Activated T-helper 1 cell treated with anti-CD3 and anti-CD28 coated beads, Interleukin-12 subunit alpha, Interleukin-12 subunit beta, Interleukin-2, Interleukin-4 antibody, amounts not matched to agents 30 ng/mL and 10 ng/mL and 1 ng/mL, durations not matched to agents 14 hours and 24 hours and 36 hours (primary cell): ENCODE data around the gene ZNF334. TPM values are rescaled to one million over a fixed set of nuclear protein-coding genes. Genes with fewer than 3 reads are reported as not detected.

Source experiments
- DNase-seq: peaks from one replicate; pipeline ENCODE4 v3.0.0; 2021; ENCODE audit warnings: low spot score
- H3K27ac Mint-ChIP-seq: one replicate; pipeline ENCODE4 v1.8.0; 2021; ENCODE audit warnings: mild to moderate bottlenecking, mixed read lengths
- H3K27me3 Mint-ChIP-seq: one replicate; pipeline ENCODE4 v1.8.0; 2022; ENCODE audit warnings: mild to moderate bottlenecking, moderate library complexity, mixed read lengths; ENCODE audit not compliant: insufficient read depth
- H3K36me3 Mint-ChIP-seq: one replicate; pipeline ENCODE4 v1.8.0; 2021; ENCODE audit warnings: low read depth, mixed read lengths
- H3K4me1 Mint-ChIP-seq: one replicate; pipeline ENCODE4 v1.8.0; 2021; ENCODE audit warnings: low read depth, mixed read lengths
- H3K4me3 Mint-ChIP-seq: one replicate; pipeline ENCODE4 v1.8.0; 2021; ENCODE audit warnings: mild to moderate bottlenecking, moderate library complexity, mixed read lengths
- H3K9me3 Mint-ChIP-seq: one replicate; pipeline ENCODE4 v1.8.0; 2021; ENCODE audit warnings: mixed read lengths
- intact Hi-C: fragments of 100-400 bp; cut with micrococcal nuclease; formaldehyde crosslinking; loops from one replicate; pipeline ENCODE4 v1.15.1; 2024
- total RNA-seq: library from RNA; stranded (reverse); gene quantifications from 2 replicates; pipeline ENCODE4 v1.2.3, GENCODE V29; 2022

The ZNF334 gene
- 1.2 and 1.7 TPM in 2 replicates for total RNA-seq

DNA sequence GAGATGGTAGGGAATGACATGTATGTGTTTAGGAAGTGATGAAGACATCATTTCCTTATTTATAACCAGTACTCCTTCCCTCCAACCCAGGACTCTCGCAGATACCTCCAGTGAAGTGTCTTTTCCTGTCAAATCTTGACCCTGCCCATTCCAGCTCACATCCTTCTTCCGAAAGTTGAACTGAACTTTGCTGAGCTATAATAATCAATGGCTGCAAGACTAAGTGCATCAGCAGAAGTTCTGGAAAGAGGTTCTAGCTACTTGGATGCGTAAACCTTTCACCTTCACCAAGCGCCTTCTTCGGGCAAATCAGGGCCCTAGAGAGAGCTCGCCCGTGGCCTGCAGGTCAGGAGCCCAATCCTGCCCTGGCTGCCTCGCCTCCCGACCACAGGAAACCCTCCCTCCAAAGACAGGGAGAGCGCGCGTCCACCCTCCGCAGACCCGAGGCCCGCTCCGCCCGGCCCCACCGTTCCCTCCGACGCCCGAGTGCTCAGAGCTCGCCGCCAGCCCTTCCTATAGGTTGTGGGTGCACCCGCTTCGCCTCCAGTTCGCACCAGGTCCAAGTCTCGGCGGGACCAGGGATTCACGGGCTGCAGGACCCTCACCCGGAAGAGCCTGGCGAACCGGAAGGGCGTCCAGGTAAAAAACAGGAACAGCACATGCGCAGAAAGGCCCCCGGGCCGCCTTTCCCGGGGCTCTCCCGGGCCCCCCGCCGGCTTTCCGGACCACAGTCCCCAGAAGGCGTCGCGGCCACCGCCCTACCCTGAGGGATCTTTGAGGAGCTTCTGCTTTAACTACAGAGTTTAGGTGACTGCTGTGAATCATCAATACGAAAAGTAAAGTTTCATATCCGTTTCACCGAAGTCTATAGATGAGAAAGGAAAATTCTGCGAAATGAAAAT is at the start of gene ZNF334:
Gene ZNF334 (minus strand): TSS at position 617 of the 902 bp plus-strand sequence. CDS start 1,457 bp downstream, outside the sequence.
- H3K4me1 Mint-ChIP-seq, result peaks cover 30% of the 10 kb centered on the region
- peaks cover 6% of the 10 kb centered on the region for H3K36me3 Mint-ChIP-seq
- intact Hi-C loops, result loop anchor here (2.0 kb wide), 1 partner anchor 32 kb away; no protein-coding TSS in a partner anchor
- peaks cover 11% of the 10 kb centered on the region for H3K9me3 Mint-ChIP-seq
- H3K27ac Mint-ChIP-seq, result peak within 1 kb of the TSS; percentile 59
- H3K27me3 Mint-ChIP-seq, result no peaks in the 10 kb centered on the region
- DNase-seq, result peak; percentile 21
- H3K4me3 Mint-ChIP-seq, result peak within 1 kb of the TSS; percentile 81

DNA sequence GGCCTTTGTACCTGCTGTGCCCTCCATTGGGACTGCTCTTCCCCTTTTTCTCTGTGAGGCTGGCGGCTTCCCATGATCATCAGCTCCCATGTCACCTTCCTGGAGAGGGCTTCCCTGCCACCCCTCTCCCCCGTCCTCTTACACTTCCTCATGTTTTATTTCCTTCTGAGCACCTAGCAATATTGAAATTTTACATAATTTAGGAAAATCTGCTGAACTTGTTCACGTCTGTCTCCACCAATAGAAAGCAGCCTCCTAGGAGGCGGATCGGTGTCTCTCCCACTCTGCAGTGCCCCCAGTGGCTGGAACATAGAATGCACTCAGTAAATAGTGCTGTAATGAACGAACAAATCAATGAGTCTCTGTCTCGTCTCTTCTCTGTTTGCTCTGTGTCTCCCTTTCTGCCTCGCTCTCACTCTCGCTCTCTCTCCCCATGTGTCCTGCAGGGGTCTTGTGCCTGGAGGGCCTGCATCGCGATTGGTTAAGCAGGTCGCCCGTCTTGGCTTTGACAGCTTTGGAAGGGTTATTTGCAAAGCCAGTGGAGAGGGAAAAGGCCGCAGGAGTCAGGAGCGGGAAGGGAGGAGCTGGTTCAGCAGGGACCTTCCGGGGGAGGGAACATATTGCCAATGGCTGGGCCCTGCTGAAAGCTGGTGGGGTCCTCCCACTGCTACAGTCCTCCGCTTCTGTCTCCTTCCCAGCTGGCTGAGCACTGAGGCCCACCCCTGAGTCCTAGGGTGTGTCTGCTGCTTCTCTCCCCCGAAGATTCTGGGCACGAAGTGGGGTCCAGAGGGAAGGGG is 49.2 kb upstream of the ZNF334 start:
- Mint-ChIP-seq H3K4me1 (peaks cover 36% of the 10 kb centered on the region), H3K36me3 (peaks cover 2% of the 10 kb centered on the region), H3K4me3 (no peak overlapping the region), H3K27me3 (peaks cover 6% of the 10 kb centered on the region), H3K27ac (no peak overlapping the region), H3K9me3 (no peaks in the 10 kb centered on the region)
- intact Hi-C loops, result loop anchor here (1.0 kb wide), 4 partner anchors 9 to 127 kb away; partner anchors contain the start of gene TP53RK
- DNase-seq, result peak; percentile 53

DNA sequence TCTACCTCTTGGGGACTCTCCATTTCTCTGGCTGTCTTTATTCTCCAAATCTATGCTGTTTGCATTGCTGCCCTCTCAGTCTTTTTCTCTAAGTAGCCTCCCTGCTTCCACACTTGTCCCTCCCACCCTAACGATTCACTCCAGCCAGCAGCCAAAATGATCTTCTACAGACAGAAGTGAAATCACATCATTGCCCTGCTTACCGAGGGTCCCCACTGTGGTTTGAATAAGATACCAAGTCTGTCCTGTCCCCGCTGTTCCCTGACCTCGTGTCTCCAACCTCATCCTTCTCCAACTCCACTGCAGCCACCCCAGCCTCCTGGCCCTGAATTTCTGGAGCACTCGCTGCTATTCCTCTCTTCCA is 48.6 kb upstream of the ZNF334 start:
- H3K27me3 Mint-ChIP-seq, result peaks cover 5% of the 10 kb centered on the region
- intact Hi-C loops, result loop anchor here (1.0 kb wide), 4 partner anchors 9 to 127 kb away; partner anchors contain the start of gene TP53RK
- H3K4me1 Mint-ChIP-seq, result peaks cover 39% of the 10 kb centered on the region
- no peak overlapping the region for H3K27ac Mint-ChIP-seq
- H3K36me3 Mint-ChIP-seq, result peaks cover 2% of the 10 kb centered on the region
- H3K4me3 Mint-ChIP-seq, result no peak overlapping the region
- DNase-seq, result no peak
- no peaks in the 10 kb centered on the region for H3K9me3 Mint-ChIP-seq

DNA sequence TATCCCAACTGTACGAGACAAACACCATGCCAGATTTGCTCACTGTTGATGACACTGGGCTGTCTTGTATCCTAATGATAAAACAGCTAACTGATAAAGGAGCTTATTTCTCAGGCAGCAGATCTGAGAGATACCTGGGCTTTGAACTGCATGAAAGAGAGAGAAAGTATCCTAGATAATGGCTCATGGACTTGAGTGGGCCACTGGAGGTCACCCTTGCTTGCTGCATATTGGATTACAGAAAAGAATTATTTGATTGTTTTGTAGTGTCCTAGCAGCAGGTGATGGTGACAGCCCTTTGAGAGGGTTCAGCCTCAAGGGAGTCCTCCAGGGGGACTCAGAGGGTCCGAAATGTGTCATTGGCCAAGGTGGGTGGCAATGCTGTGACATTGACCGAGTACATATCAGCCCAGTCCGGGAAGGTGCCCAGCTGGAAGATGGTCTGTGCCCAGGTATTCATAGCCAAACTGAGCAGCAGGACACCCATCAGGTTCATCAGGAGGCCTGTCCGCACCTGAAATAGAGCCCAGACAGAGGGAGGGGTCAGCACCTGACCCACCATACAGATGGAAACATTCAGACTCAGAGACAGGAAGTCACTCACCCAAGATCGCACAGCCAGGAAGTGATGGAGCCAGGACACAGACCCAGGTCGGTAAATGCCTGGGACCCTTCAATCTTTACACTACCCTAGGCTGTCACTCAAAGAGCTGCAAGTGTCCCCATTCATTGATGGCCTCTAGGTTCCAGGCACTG is 46.5 kb upstream of the ZNF334 start:
- H3K27ac Mint-ChIP-seq, result no peak overlapping the region

DNA sequence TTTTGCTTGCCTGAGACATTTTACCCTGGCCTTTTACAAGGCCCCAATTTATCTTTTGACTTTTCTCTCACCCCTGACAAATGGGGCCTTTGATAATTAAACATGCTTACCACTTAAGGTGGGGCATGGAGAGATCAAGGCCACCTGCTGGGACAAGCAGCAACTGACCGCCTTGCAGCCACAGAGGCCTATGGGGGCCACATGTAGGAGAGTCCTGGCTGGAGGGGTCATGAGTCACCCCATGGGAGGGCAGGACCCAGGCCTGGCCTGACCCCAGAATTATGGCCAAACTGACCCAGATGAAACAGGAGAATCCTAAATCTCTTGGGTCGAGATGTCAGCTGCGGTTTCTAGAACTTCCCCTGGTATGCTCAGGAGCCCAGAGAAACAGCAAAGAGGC is 45.6 kb upstream of the ZNF334 start:
- DNase-seq, result no peak
- H3K36me3 Mint-ChIP-seq, result peaks cover 2% of the 10 kb centered on the region
- intact Hi-C loops, result loop anchor here (2.0 to 10.0 kb wide), 2 partner anchors 14 to 474 kb away; partner anchors contain the start of gene NCOA5
- H3K9me3 Mint-ChIP-seq, result no peaks in the 10 kb centered on the region
- H3K4me3 Mint-ChIP-seq, result no peak overlapping the region
- H3K4me1 Mint-ChIP-seq, result peaks cover 62% of the 10 kb centered on the region
- no peak overlapping the region for H3K27ac Mint-ChIP-seq
- no peaks in the 10 kb centered on the region for H3K27me3 Mint-ChIP-seq

More for the DNA sequence above, 46.5 kb upstream of the ZNF334 start:
- DNase-seq, result no peak
- H3K36me3 Mint-ChIP-seq, result peaks cover 2% of the 10 kb centered on the region
- H3K27me3 Mint-ChIP-seq, result no peaks in the 10 kb centered on the region
- intact Hi-C loops, result loop anchor here (2.0 to 10.0 kb wide), 2 partner anchors 15 to 475 kb away; partner anchors contain the start of gene NCOA5
- H3K4me1 Mint-ChIP-seq, result peaks cover 53% of the 10 kb centered on the region
- H3K4me3 Mint-ChIP-seq, result no peak overlapping the region
- H3K9me3 Mint-ChIP-seq, result no peaks in the 10 kb centered on the region

DNA sequence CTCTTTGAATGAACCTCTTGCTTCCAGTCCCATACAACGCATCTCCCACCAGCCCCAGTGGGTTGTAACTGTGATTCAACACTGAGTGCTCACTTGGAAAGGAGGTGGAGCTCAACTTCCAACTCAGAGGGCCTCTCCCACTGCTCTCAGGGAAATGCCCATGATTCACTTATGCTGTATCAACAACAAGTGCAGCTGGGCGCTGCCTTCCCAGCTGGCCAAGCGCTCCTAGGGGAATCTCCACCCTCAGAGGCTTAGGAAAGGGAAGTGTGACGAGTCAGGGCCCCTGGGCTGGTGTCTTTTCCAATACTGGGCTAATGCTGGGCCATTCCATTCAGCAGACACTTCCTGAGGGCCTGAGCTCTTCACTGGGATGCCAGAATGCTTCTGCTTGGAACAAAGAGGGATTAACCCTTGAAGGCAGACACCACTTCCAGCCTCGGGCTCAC is 45.2 kb upstream of the ZNF334 start:
- intact Hi-C loops, result loop anchor here (1.0 to 10.0 kb wide), 3 partner anchors 14 to 474 kb away; partner anchors contain the start of genes NCOA5 and TP53RK
- DNase-seq, result no peak
- Mint-ChIP-seq H3K9me3 (no peaks in the 10 kb centered on the region), H3K27me3 (no peaks in the 10 kb centered on the region), H3K4me3 (peak overlapping the region; percentile 8), H3K4me1 (peaks cover 67% of the 10 kb centered on the region), H3K27ac (peak overlapping the region; percentile 81), H3K36me3 (peaks cover 2% of the 10 kb centered on the region)

DNA sequence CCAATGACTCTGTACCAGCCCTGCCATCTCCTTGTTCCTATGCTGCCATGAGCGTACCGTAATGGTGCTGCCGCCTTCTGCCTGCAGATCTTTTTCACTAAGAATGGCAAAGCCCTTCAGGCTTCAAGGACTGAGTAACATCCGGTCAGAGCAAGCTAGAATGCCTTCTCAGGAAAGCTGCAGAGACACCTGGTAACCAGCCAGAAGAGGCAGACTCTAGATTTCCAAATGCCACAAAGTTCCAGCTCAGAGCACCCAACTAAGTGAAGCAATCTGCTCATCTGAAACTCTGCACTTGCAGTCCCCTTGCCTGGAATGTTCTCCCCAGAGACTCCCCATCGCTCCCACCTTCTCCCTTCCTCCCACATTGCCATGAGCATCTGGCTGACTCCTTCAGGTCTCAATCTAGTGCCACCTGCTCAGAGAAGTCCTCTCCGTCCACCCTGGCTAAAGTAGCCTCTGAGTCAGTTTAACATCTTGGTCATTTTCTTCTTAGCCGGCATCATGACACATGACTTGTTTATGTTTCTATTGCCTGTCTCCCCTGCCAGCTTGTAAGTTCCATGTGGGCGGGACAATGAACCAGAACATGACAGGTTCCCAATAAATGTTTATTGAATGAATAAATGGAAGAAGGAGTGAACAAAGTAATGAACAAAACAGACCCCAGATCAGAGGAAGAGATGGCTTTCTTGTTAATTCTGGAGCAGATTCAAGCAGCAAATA is 44.0 kb upstream of the ZNF334 start:
- no peak overlapping the region for H3K4me3 Mint-ChIP-seq
- H3K4me1 Mint-ChIP-seq, result peaks cover 78% of the 10 kb centered on the region
- no peak for DNase-seq
- H3K36me3 Mint-ChIP-seq, result peaks cover 2% of the 10 kb centered on the region
- peak overlapping the region; percentile 81 for H3K27ac Mint-ChIP-seq
- no peaks in the 10 kb centered on the region for H3K9me3 Mint-ChIP-seq
- intact Hi-C loops, result loop anchor here (10.0 kb wide), 1 partner anchor 473 kb away; the partner anchor contains the start of gene NCOA5
- no peaks in the 10 kb centered on the region for H3K27me3 Mint-ChIP-seq

DNA sequence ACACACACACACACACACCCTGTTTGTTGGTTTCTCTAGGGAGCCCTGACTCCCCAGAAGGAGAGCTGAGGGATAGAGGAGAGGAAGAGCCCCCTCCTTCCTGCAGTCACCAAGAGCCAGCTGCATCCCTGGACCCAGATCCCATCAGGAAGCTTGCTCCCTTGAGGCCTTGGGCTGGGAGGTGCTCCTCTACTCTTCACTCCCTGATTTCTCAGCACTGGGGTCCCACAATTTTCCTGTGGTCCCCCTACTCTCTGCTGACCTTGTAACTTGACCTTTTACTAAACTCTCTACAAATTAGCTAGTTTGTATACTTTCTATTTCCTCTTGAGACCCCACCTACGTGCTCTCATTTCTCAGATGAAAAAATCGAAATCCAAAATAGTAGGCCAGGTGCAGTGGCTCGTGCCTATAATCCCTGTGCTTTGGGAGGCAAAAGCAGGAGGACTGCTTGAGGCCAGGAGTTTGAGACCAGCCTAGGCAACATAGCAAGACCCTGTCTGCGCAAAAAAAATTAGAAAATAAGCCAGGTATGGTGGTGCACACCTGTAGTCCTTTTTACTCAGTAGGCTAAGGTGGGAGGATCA is 42.1 kb upstream of the ZNF334 start:
- H3K27ac Mint-ChIP-seq, result peak overlapping the region; percentile 25
- H3K9me3 Mint-ChIP-seq, result no peaks in the 10 kb centered on the region
- intact Hi-C loops, result loop anchor here (10.0 kb wide), 1 partner anchor 471 kb away; the partner anchor contains the start of gene NCOA5
- peaks cover 2% of the 10 kb centered on the region for H3K36me3 Mint-ChIP-seq
- H3K4me3 Mint-ChIP-seq, result no peak overlapping the region
- no peak for DNase-seq
- H3K4me1 Mint-ChIP-seq, result peaks cover 88% of the 10 kb centered on the region
- no peaks in the 10 kb centered on the region for H3K27me3 Mint-ChIP-seq

DNA sequence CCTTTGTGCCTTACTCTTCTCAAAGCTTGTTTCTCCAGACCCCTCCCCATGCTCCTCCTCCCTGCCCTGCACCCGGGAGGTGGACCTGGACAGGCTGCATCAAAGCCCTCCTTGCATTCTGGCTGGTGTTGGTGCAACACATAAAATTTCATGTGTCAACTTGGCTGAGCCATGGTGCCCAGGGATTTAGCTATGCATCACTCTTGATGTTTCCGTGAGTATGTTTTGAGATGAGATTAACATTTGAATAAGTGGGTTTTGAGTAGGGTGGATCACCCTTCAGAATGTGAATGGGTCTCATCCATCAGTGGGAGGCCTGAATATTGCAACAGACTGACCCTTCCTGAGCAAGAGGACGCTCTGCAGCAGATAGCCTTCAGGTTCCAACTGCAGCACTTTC is 41.5 kb upstream of the ZNF334 start:
- no peak for DNase-seq
- H3K4me1 Mint-ChIP-seq, result peaks cover 84% of the 10 kb centered on the region
- H3K27me3 Mint-ChIP-seq, result no peaks in the 10 kb centered on the region
- no peak overlapping the region for H3K4me3 Mint-ChIP-seq
- no peak overlapping the region for H3K27ac Mint-ChIP-seq
- no peaks in the 10 kb centered on the region for H3K9me3 Mint-ChIP-seq
- peaks cover 2% of the 10 kb centered on the region for H3K36me3 Mint-ChIP-seq
- intact Hi-C loops, result loop anchor here (5.0 to 10.0 kb wide), 2 partner anchors 437 to 470 kb away; partner anchors contain the start of gene NCOA5

DNA sequence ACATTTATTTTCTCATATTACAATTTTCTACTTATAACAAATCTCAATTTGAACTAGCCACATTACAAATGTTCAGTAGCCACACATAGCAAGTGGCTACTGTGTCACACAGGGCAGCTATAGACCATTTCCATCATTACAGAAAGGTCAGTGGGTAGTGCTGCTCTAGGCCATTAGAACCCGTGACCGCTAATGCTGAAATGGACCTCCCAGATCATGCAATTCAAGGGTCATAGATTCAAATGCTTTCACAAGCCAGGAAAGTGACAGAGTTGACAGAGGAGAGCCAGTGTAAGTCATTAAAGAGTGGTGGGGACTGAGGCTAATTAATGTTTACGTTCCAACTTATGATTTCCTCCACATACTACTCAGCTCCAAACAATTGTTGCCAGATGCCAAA is 40.6 kb upstream of the ZNF334 start:
- Mint-ChIP-seq H3K36me3 (peaks cover 2% of the 10 kb centered on the region), H3K4me1 (peaks cover 78% of the 10 kb centered on the region), H3K27me3 (no peaks in the 10 kb centered on the region)

More for the DNA sequence above, 40.6 kb upstream of the ZNF334 start:
- H3K9me3 Mint-ChIP-seq, result no peaks in the 10 kb centered on the region
- DNase-seq, result no peak
- intact Hi-C loops, result loop anchor here (1.0 to 10.0 kb wide), 7 partner anchors 8 to 469 kb away; partner anchors contain the start of genes ELMO2, NCOA5 and TP53RK
- H3K4me3 Mint-ChIP-seq, result no peak overlapping the region
- H3K27ac Mint-ChIP-seq, result no peak overlapping the region
